Right lobe of liver (tissue), 6 donors: Measurements from ENCODE around the gene OPN1SW. TPM values are rescaled to one million over a fixed set of nuclear protein-coding genes. Genes with fewer than 3 reads are reported as not detected.

Experiments used
- ATAC-seq, 4 donors: fragments of 200-7000 bp; cut with Tn5 transposase; one replicate each; pipeline ENCODE4 v1.9.1; 2020; ENCODE audit warnings: mild to moderate bottlenecking in 4 of 4, moderate library complexity in 4 of 4
- DNase-seq, 3 donors: peaks; one replicate each; pipeline ENCODE4 v3.0.0-alpha.2; 2020
- H3K27ac ChIP-seq, 3 donors: fragments of 200-600 bp; one replicate each; pipeline ENCODE4 v1.8.0; 2022
- H3K27me3 ChIP-seq, 2 donors: fragments of 200-600 bp; one replicate each; pipeline ENCODE4 v1.8.0; 2022
- H3K36me3 ChIP-seq, 4 donors: fragments of 200-600 bp; sonication (generic) in 1 of 4; one replicate each; pipeline versions ENCODE4 v1.5.1 to v1.8.0; 2017 to 2022; ENCODE audit warnings: control low read depth in 1 of 4
- H3K4me1 ChIP-seq, 4 donors: fragments of 200-600 bp; sonication (generic) in 1 of 4; one replicate each; pipeline versions ENCODE4 v1.5.1 to v1.8.0; 2017 to 2022; ENCODE audit warnings: control low read depth in 1 of 4
- H3K4me3 ChIP-seq, 3 donors: fragments of 200-600 bp; one replicate each; pipeline ENCODE4 v1.8.0; 2022
- H3K9me3 ChIP-seq, 4 donors: fragments of 200-600 bp; sonication (generic) in 1 of 4; one replicate each; pipeline versions ENCODE4 v1.5.1 to v1.8.0; 2017 to 2022; ENCODE audit warnings: control low read depth in 1 of 4
- CTCF ChIP-seq, 4 donors: fragments of 200-600 bp in 3 of 4; fragments of 450-650 bp in 1 of 4; IDR thresholded peaks; one replicate each; pipeline versions ENCODE4 v1.5.1 to v1.8.0; 2016 to 2022; ENCODE audit warnings: antibody characterized with exemption in 4 of 4, mild to moderate bottlenecking in 2 of 4
- POLR2A ChIP-seq: fragments of 450-650 bp; IDR thresholded peaks from one replicate; pipeline ENCODE4 v1.6.1; 2017; ENCODE audit warnings: antibody characterized with exemption, mild to moderate bottlenecking
- WGBS: methylation state at CpG from one replicate; pipeline ENCODE4 v1.1.6; 2018; ENCODE audit warnings: low coverage, low lambda C conversion rate; ENCODE audit not compliant: insufficient coverage; ENCODE audit errors: missing lambda C conversion rate; 5-methylcytosine and 5-hydroxymethylcytosine counted together
- intact Hi-C, 2 donors: fragments of 100-400 bp; cut with DNase I; formaldehyde crosslinking; loops; one replicate each; pipeline versions ENCODE4 v1.11.2 to v1.14.1; 2022
- total RNA-seq, 6 experiments: library from RNA; depleted of rRNA in 2 of 6; stranded (reverse); fragments of >200 nt in 2 of 6; fragmentation: NEBNext Ultra II Directional in 3 of 6; extraction: Animal tissue kit (Norgen Biotek cat#: 25700) in 3 of 6; gene quantifications; one replicate each; pipeline versions ENCODE4 v1.1.0 to v1.2.4, GENCODE V29; 2016 to 2023
- donor health status: DM: no; HTN: yes; CAD: no.
- donor health status: DM: no; HTN: no; CAD: no.
- donor health status: DM: no; HTN: no; CAD: no.
- donor health status: DM: no; HTN: yes; CAD: no.
- donor health status: DM: no; HTN: yes; CAD: no.

The OPN1SW gene
- total RNA-seq, 6 experiments from 2014 or later = not detected

- Histone ChIP-seq H3K4me1 (peaks cover 0 to 4% (median 0%) of the 10 kb centered on the region in 4 donors), H3K9me3 (no peaks in the 10 kb centered on the region), H3K36me3 (no peaks in the 10 kb centered on the region), H3K27me3 (no peaks in the 10 kb centered on the region), H3K27ac (no peak overlapping the region), H3K4me3 (no peak overlapping the region)
- DNase-seq = no peak
- WGBS = 76% methylated on average over 5 of the region's 10 CpGs
- TF ChIP-seq CTCF (IDR thresholded peaks at IDR 0.05) (no peak), POLR2A (no peak)
- ATAC-seq = no peak
- intact Hi-C loops = no loop called here
These were observed 17.0 kb upstream of the OPN1SW start for GRCh38 chr7:128792471-128793180.

- TF ChIP-seq CTCF (IDR thresholded peaks at IDR 0.05) (no peak), POLR2A (no peak)
- Histone ChIP-seq H3K9me3 (no peaks in the 10 kb centered on the region), H3K36me3 (no peaks in the 10 kb centered on the region), H3K4me1 (peaks cover 0 to 4% (median 0%) of the 10 kb centered on the region in 4 donors), H3K27me3 (no peaks in the 10 kb centered on the region), H3K4me3 (peak overlapping the region; percentile 71 to 81 (median 78)), H3K27ac (no peak overlapping the region)
- ATAC-seq (no peak), DNase-seq (no peak)
- 33% methylated on average over 8 of the region's 9 CpGs for WGBS
- intact Hi-C loops = no loop called here
These were observed 16.4 kb upstream of the OPN1SW start for GRCh38 chr7:128791972-128792327.

GRCh38 chr7:128791121-128791971 is 15.8 kb upstream of the OPN1SW start, which contains the start of gene CCDC136:
TSS of gene CCDC136 (plus strand) at chr7:128791968. CDS start at chr7:128792412, 444 bp downstream.
- peaks cover 0 to 4% (median 0%) of the 10 kb centered on the region in 4 donors for H3K4me1 ChIP-seq
- no peaks in the 10 kb centered on the region for H3K36me3 ChIP-seq
- 2% methylated on average over 32 of the region's 80 CpGs for WGBS
- no peak for TF ChIP-seq POLR2A
- no peak for TF ChIP-seq CTCF (IDR thresholded peaks at IDR 0.05)
- no peaks in the 10 kb centered on the region for H3K27me3 ChIP-seq
- intact Hi-C loops = no loop called here
- ATAC-seq (peak; percentile 89 to 91 (median 90)), DNase-seq (peak; percentile 69 to 79 (median 70))
- H3K9me3 ChIP-seq = no peaks in the 10 kb centered on the region
- peak within 1 kb of the TSS; percentile 71 to 81 (median 78) for H3K4me3 ChIP-seq
- H3K27ac ChIP-seq = no peak within 1 kb of the TSS

- no peaks in the 10 kb centered on the region for H3K36me3 ChIP-seq
- H3K4me1 ChIP-seq = peaks cover 0 to 4% (median 0%) of the 10 kb centered on the region in 4 donors
- peak overlapping the region; percentile 71 to 81 (median 78) for H3K4me3 ChIP-seq
- H3K27me3 ChIP-seq = no peaks in the 10 kb centered on the region
- H3K27ac ChIP-seq = no peak overlapping the region
- no peaks in the 10 kb centered on the region for H3K9me3 ChIP-seq
- WGBS = 22% methylated on average over 18 of the region's 45 CpGs
- intact Hi-C loops = no loop called here
- ATAC-seq = peak in 2 of 4 donors; percentile 4 to 22
- TF ChIP-seq CTCF (IDR thresholded peaks at IDR 0.05) (no peak), POLR2A (no peak)
- DNase-seq = no peak
These were observed 14.9 kb upstream of the OPN1SW start for GRCh38 chr7:128790315-128791041.
